Measurements from ENCODE around the gene MISFA. TPM values are rescaled to one million over a fixed set of nuclear protein-coding genes. Genes with fewer than 3 reads are reported as not detected.
A peak's percentile ranks its signal among the peaks of the same experiment; 100 is the strongest.
"Not testable (repeated sequence)": the region's sequence is repeated elsewhere in the genome, so short reads cannot be mapped to it uniquely, and the experiment has no call there.

The MISFA gene
- total RNA-seq, result 0.20 and 0.22 TPM in 2 replicates

DNA sequence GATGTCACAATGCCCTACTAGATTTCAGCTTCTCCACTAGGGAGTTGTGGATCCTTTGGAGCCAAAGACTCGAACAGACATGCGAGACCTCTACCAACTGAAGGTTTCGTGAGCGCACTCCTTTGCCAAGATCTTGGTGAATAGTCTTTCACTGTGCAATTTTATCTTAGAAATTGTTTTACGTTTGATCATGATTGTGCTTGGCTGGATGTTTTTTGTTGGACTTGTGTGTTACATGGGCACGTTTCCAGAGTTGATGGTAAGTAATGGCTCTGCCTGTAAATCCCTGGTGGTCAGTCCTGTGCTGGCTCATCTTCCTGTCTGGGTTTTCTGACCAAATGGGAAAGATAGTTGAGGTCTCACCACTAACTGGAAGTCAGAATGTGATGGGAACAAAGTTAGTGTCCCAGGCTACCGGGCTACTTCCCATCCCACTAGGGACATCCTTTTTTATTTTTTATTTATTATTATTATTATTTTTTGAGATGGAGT, at the start of gene MISFA:
Gene MISFA (plus strand): TSS at position 51 of the 492 bp plus-strand sequence. CDS start 140 bp downstream, at position 191.
- no peak for DNase-seq (ENCODE audit: low read depth in 2 of 2)

DNA sequence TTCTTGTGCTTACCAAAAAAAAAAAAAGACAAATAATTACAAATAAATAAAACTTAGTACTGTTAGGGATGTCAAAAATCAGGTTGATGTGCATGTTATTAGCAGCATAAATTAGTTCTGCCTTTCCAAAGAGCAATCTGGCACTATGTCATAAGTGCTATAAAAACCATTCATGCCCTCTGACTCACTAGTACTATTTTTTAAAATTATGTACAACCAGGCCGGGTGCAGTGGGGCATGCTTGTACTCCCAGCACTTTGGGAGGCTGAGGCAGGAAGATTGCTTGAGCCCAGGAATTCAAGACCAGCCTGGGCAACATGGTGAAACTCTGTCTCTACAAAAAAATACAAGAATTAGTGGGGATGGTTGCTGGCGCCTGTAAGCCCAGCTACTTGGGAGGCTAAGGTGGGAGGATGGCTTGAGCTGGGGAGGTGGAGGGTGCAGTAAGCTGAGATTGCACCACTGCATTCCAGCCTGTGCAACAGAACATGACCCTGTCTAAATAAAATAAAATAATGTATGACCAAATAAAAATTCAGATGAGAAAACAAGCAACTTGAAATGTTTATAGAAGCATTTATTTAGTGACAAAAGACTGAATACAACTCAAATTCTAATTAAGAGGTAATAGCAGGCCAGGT, 36.4 kb upstream of the MISFA start:
- DNase-seq (ENCODE audit: low read depth in 2 of 2), result no peak

- DNase-seq (ENCODE audit: low read depth in 2 of 2), result no peak
These were observed 35.4 kb upstream of the MISFA start for GRCh38 chr11:18564149-18564548.

DNA sequence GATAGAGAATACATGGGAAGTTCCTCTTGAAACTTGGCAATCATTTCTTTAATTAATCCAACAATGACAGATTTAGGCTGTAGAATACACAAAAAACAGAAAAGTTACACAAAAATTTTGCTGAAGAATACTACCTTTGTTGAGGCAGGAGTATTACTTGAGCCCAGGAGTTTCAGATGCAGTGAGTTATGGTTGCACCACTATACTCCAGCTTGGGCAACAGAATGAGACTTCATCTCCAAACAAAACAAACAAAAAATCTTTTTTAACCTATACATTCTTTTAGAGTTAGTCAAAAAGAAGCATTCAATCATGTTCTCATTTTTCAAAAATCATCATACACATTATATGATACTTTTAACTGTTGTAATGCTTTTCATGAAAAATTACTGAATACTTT, 33.2 kb upstream of the MISFA start:
- DNase-seq (ENCODE audit: low read depth in 2 of 2), result no peak

DNA sequence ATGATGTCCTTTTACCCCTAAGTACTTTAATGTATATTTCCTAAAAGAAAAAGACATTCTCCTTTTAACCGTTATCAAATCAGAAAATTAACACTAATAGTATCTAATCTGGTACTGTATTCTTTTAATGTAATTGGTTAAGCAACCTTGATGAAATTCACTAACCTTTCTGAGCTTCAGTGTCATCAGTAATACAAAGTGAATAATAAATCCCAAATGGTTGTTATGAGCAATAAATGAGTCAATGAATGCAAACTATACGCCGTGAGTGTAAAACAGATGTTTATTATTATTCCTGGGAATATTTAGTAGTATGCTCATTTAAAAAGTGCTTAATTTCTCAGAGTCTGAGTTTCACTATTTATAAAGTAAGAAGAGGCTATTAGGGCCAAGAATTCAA, 32.5 kb upstream of the MISFA start:
- DNase-seq (ENCODE audit: low read depth in 2 of 2), result no peak

DNA sequence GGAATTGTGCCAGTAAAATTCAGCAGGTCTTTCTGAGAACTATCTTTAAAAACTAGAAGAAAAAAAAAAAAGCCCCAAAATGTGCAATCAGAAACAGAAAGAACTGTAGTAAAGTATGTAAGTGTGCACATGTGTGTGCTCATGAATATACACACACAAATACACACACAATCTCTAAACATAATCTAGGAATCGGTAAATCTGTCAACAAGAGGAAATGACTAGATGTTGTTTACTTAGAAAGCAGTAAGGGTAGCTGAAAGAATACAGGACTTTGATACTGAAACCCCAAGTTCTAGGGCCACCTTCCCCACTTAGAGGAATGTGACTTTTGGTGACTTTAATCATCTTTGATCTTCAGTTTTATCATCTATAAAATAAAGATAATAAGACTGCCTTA, 24.2 kb upstream of the MISFA start:
- DNase-seq (ENCODE audit: low read depth in 2 of 2), result peak in 1 of 2 donors; percentile 68

GRCh38 chr11:18578975-18579598, 20.5 kb upstream of the MISFA start:
- DNase-seq (ENCODE audit: low read depth in 2 of 2), result no peak

DNA sequence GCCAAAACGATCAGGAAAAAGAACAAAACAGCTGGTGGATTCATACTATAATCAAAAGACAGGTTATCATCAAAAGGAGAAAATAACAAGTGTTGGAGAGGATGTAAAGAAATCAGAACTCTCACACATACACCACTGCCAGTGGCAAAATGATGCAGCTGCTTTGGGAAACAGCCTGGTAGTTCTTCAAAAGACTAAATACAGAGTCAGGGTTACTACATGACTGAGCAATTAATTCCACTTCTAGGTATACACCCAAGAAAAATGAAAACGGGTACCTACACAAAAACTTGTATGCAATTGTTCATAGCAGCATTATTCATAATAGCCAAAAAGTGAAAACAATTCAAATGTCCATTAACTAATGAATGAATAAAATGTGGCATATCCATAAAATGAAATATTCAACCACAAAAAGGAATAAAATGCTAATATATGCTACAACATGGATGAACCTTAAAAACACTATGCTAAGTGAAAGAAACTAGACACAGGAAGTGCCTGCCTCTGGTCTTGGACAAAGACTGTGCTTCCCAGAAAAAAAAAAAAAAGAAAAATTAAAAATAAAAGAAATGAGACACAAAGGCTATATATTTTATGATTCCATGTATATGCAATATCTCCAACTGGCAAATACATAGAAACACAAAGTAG, 19.3 kb upstream of the MISFA start:
- no peak for DNase-seq (ENCODE audit: low read depth in 2 of 2)

DNA sequence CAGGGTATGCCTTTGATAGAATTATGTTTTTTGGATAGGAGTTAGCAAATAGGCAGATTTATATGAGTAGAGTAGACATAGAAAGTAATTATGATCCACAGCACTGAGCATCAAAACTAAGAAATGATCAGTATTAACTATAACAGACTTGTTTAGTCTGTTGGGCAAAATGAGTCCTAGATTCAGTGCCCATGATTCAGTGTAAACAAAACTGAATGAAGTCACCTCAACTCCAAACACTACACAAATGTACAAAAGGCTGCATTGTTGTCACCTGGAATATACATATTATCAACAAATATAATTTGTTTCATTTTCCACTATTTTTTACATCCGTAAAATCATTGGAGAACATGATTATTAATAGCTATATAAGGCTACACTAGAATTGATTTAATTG, 17.8 kb upstream of the MISFA start:
- no peak for DNase-seq (ENCODE audit: low read depth in 2 of 2)

DNA sequence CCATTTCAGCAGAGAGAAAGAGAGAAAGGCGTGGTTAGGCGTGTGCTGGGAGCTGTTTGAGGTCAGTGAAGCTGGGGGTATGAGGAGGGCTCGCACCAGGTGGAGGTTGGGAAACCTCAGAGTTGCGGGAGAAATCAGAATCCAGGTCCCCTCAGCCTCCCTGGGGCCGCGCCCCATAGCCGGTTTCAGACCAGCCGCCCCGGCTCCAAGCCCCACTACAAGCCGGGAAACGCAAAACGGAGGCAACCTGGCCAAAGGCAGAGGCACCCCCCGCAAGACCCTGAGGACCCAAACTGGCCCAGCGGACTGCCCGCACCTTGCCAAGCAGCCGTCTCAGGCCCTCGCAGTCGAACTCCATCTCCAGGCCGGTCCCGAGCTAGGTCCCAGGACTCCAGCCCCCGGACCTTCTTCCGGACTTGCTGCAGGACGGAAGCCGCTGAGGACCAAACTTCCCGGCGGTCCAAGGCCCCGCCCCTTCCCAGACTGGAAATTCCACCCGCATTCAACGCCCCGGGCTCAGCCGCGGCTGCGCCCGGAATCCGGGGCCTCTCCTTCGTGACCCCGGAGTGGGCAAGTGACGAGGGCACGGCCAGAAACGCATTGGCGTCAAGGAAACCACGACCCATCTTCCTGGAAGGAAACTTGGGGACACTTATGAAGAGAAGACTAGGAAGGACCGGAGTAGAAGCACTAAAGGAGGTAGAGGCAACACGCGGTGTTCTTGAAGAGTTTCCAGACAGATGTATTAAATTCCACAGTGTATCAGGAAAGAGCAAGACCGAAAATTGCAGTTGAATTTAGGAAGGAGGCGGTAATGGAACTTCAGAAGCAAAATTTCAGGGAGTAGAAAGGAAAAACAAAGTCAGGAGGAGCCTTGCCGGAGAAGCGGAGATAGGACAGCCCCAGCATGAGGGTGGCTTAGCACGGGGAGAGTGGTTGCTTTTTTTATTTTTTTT, 11.0 kb upstream of the MISFA start, which contains the start of gene UEVLD:
Gene UEVLD (minus strand): TSS at position 438 of the 956 bp plus-strand sequence. CDS start 80 bp downstream, at position 358.
- peak; percentile 88 to 89 for DNase-seq (ENCODE audit: low read depth in 2 of 2)

- no peak for DNase-seq (ENCODE audit: low read depth in 2 of 2)
These were observed 9.0 kb upstream of the MISFA start for GRCh38 chr11:18590571-18590970.

DNA sequence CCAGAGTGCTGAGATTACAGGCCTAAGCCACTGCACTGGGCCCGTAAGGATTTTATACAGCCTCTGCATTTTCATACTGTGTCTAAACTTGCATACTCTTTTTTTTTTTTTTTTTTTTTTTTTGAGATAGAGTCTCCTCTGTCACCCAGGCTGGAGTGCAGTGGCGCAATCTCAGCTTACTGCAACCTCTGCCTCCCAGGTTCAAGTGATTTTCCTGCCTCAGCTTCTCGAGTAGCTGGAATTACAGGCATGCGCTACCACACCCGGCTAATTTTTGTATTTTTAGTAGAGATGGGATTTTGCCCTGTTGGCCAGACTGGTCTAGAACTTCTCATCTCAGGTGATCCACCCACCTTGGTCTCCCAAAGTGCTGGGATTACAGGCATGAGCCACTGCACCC, 5.5 kb upstream of the MISFA start:
- DNase-seq (ENCODE audit: low read depth in 2 of 2), result not testable (repeated sequence)

GRCh38 chr11:18594999-18595749, 4.4 kb upstream of the MISFA start:
- no peak for DNase-seq (ENCODE audit: low read depth in 2 of 2)

- no peak for DNase-seq (ENCODE audit: low read depth in 2 of 2)
These were observed 1.5 kb downstream of the MISFA start for GRCh38 chr11:18600915-18601569.

DNA sequence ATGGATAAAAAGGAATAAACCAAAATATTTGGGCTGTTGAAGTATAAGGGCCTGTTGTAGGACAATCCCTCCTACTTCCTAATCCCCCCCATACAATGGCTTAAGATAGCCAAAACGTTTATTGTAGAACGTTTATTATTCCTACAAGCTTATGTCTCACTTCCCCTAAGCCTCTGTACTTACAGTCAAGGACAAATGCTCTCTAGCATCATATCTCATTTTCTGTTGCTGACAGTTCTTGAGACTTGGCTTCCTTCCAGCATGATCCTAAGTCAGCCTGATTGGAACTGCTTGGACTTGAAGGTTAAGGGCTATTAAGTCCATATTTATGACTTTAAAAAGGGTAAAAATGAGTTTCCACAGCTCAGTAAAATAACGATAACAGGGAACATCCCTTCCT, 8.8 kb downstream of the MISFA start:
- peak in 1 of 2 donors; percentile 81 for DNase-seq (ENCODE audit: low read depth in 2 of 2)

GRCh38 chr11:18611196-18611595, 11.6 kb downstream of the MISFA start:
- no peak for DNase-seq (ENCODE audit: low read depth in 2 of 2)

DNA sequence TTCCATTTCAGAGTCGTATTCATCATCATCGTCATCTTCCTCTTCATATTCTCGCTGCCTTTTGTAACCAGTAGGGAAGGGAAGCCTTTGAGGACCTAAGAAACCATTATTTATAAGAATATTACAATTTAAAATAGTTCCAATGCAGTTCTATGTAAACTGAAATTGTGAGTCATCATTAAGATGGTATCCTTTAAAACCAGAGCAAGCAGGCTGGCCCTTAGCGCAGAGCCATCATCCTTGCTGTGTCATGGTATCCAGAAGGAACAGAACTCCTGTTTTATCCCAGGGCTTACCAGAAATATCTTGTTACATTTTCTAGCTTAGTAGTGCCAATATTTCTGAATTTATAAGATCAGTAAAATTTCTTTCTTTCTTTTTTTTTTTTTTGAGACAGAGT, 12.8 kb downstream of the MISFA start:
- no peak for DNase-seq (ENCODE audit: low read depth in 2 of 2)

DNA sequence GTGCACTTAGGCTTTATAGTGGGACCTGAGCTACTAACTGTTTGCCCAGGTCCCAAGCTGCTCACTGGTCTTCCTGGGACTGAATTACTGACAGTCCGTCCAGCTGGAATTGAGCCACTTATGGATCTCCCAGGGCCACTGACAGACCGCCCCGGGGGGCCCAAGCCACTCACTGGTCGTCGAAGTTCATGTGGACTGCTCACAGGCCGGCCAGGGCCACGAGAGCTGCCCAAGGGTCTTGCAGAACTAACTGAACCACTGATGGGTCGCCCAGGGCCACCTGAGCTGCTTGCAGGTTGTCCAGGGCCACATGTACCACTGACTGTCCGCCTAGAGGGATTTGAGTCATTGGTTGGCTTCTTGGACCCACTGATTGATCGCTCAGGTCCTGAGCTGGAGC, 15.1 kb downstream of the MISFA start:
- no peak for DNase-seq (ENCODE audit: low read depth in 2 of 2)

DNA sequence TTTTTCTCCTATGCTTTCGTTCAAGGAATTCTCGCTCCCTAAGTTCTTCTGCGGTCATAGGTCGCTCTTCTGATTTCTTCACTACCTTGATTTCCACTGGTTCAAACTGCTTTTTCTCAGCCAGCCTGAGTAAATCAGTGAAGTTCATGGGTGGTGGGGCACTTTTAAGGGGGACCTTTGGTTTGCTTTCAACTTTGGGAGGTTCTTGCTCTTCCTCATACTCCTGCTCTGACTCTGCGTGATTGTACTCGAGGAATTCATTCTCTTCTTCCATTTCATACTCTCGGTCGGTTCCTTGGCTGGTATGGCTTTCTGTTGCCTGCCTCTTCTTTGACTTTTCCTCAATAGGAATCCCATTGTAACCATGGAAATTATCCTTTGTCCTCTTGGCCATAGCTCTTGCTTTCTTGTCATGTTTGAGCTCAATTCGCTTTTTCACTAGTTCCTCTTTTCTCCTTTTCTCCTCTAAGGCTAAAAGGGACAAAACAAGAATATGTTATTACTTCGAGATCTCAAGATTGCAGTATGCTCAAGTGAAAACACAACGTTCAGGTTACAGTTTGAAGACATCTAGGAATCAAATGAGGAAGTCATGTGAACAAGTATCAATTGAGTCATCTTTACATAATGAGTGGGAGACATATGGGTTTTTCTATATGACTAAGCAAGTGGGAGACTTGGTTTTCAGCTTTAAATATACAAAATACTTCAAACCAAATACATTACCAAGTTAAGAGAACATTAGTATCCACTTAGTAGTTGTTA, 16.2 kb downstream of the MISFA start:
- no peak for DNase-seq (ENCODE audit: low read depth in 2 of 2)
